Activated CD4-positive, alpha-beta T cell treated with anti-CD3 and anti-CD28 coated beads for 36 hours (primary cell): Measurements from ENCODE around the gene GRK6. TPM values are rescaled to one million over a fixed set of nuclear protein-coding genes. Genes with fewer than 3 reads are reported as not detected.

ENCODE experiments used
- ATAC-seq: fragments of 200-7000 bp; cut with Tn5 transposase; one replicate; pipeline ENCODE4 v1.10.0; 2021; ENCODE audit warnings: mild to moderate bottlenecking, moderate library complexity
- CTCF ChIA-PET: fragments of 350-600 bp; sonication (Branson Sonifier 250); formaldehyde crosslinking; loops from one replicate; lab custom pipeline; 2021; ENCODE audit warnings: antibody characterized with exemption; lab: Charles Lee
- POLR2A ChIA-PET: fragments of 350-600 bp; sonication (Branson Sonifier 250); formaldehyde crosslinking; loops from one replicate; lab custom pipeline; 2021; ENCODE audit warnings: antibody characterized with exemption, inconsistent platforms; lab: Charles Lee
- DNase-seq: peaks from one replicate; pipeline ENCODE4 v3.0.0-alpha.2; 2020
- H3K27ac Mint-ChIP-seq: one replicate; pipeline ENCODE4 v1.8.0; 2021; ENCODE audit warnings: mixed read lengths
- H3K27me3 Mint-ChIP-seq: one replicate; pipeline ENCODE4 v1.8.0; 2021; ENCODE audit warnings: mixed read lengths
- H3K36me3 Mint-ChIP-seq: one replicate; pipeline ENCODE4 v1.8.0; 2021; ENCODE audit warnings: low read depth, mixed read lengths
- H3K4me1 Mint-ChIP-seq: one replicate; pipeline ENCODE4 v1.8.0; 2021; ENCODE audit warnings: mixed read lengths
- H3K4me3 Mint-ChIP-seq: one replicate; pipeline ENCODE4 v1.8.0; 2021; ENCODE audit warnings: mild to moderate bottlenecking, moderate library complexity, mixed read lengths
- H3K9me3 Mint-ChIP-seq: one replicate; pipeline ENCODE4 v1.8.0; 2021; ENCODE audit warnings: low read depth, mixed read lengths
- intact Hi-C, 2 experiments: fragments of 100-400 bp; cut with DNase I in 1 of 2; cut with micrococcal nuclease in 1 of 2; formaldehyde crosslinking; loops; one replicate each; pipeline versions ENCODE4 v1.14.2 to v1.15.1; 2022 to 2024; cut with DNase I, micrococcal nuclease
- total RNA-seq, 2 experiments: library from RNA; stranded (reverse); gene quantifications; one replicate each; pipeline ENCODE4 v1.2.3, GENCODE V29; 2021

The GRK6 gene
- total RNA-seq, 2 experiments from 2014 or later: 110 to 141 TPM

DNA sequence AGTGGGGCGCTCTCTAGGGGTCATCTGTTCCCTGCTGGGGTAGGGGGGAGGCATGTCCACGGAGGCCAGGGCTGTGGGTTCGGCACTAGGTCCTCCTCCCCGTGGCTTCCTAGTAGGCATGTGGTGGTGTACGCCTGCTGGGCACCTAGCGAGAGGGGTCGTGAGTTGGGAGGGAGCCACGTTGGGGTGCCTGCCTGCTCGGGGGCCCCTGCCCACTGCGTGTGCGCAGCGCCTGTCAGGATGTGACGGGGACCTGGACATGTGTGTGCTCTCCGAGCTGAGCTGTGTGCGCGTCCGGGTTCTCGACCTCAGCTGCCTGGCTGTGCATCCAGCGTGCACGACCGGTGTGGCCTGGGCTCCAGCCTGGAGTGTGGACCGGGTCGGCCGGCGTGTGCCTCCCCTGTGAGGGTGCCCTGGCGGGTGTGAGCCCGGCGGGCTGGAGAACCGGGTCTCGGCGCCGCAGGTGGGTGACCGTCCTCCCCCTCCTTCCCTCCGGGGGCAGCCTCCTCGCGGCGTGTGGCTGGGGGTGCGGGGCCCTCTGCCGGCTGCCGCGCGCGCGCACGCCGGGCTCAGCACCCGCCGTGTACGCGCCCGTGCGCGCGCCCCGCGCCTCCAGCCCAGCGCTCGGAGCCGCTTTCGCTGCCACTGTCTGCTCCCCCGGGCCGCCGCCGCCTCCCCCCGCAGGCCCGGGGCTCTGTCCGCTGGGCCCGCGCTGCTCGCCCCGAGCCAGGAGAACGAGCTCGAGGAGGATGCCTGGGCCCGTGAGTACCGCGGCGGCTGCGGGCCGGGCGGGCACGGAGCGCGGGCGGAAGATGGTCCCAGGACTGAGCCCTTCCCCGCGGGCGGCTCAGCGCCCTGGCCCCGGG lies 20.0 kb downstream of the GRK6 start, which contains the start of gene PRR7:
Gene PRR7, plus strand, starts transcription at position 615 of the 866 bp plus-strand sequence. CDS start 8,254 bp downstream, outside the sequence.
- intact Hi-C loops: loop anchor here (1.0 to 2.0 kb wide), 4 partner anchors 8 to 44 kb away; no protein-coding TSS in a partner anchor
- ChIA-PET POLR2A (interaction anchor here (0.9 to 9.3 kb wide), 7 partner anchors 10 to 130 kb away, joined by 4 to 85 read pairs (median 11); partner anchors contain the start of gene GRK6), CTCF (interaction anchor here (0.7 to 8.1 kb wide), 12 partner anchors 8 to 96 kb away, joined by 3 to 72 read pairs (median 4); no protein-coding TSS in a partner anchor)
- no peaks in the 10 kb centered on the region for H3K9me3 Mint-ChIP-seq
- ATAC-seq: peak; percentile 54
- H3K27me3 Mint-ChIP-seq: no peaks in the 10 kb centered on the region
- H3K4me1 Mint-ChIP-seq: peaks cover 43% of the 10 kb centered on the region
- peak within 1 kb of the TSS; percentile 51 for H3K4me3 Mint-ChIP-seq
- peak within 1 kb of the TSS; percentile 89 for H3K27ac Mint-ChIP-seq
- peak; percentile 83 for DNase-seq
- peaks cover 11% of the 10 kb centered on the region for H3K36me3 Mint-ChIP-seq

DNA sequence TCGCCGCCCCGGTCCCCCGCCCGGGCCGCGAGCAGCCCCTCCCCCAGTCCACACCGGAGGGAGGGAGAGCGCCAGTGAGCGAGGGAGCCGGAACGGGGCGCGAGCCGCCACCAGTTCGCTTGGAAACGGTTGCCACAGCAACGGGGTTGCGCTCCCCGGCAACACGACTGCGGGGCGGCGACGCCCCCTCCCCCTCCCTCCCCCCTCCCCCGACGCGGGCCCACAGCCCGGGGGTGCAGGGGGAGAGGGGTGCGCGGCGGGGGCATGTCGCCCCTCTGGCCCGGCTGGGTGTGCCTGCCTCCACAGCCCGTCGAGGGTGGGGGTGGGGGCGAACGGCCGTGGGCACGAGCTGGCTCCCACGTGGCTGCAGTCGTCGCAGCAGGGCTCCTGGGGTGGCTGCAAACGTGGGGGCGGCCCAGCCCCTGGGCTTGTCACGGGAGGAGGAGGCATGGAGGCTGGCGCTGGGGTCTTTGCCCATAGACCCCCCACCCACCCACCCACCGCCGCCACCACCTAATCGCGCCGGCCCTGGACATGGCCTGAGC lies 20.7 kb downstream of the GRK6 start:
- ATAC-seq (peak; percentile 22), DNase-seq (peak; percentile 84)
- Mint-ChIP-seq H3K27me3 (no peaks in the 10 kb centered on the region), H3K27ac (no peak overlapping the region), H3K36me3 (peaks cover 7% of the 10 kb centered on the region), H3K4me3 (peak overlapping the region; percentile 17), H3K4me1 (peaks cover 47% of the 10 kb centered on the region), H3K9me3 (no peaks in the 10 kb centered on the region)
- intact Hi-C loops: loop anchor here (2.0 kb wide), 2 partner anchors 18 to 44 kb away; no protein-coding TSS in a partner anchor
- CTCF ChIA-PET: interaction anchor here (0.7 to 8.1 kb wide), 7 partner anchors 7 to 176 kb away, joined by 3 to 72 read pairs (median 6); no protein-coding TSS in a partner anchor
- POLR2A ChIA-PET: interaction anchor here (0.5 to 9.3 kb wide), 6 partner anchors 10 to 43 kb away, joined by 3 to 85 read pairs (median 14); partner anchors contain the start of gene GRK6

DNA sequence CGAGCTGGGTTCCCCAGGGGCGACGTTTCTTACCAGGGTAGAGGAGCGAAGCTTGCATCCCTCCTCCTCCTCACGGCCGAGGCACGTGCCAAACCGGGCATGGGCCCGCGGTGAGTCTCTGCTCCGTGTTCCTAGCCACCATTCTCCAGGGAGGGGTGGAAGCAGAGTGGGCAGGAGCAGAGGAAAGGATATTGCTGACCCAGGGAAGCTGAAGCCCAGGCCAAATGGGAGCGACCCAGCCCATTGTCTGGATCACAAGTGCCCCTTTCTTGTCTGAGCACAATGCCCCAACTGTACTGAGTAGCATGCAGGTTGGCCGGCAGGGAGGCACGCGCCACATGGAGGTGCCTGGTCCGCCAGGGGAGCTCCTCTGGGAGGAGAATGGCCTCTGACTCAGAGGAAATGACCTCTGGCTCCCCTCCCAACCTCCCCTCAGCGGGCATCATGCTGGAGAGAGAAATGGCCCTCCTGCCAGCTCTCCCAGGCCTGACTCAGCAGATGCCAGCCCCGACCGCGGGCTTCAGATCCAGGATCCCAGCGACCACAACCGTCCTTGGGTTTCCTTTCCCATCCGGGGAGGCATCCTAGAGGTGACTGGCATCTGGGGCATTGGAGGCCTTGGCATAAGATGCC lies 21.3 kb downstream of the GRK6 start:
- no peaks in the 10 kb centered on the region for H3K9me3 Mint-ChIP-seq
- H3K4me3 Mint-ChIP-seq: peak overlapping the region; percentile 17
- peaks cover 49% of the 10 kb centered on the region for H3K4me1 Mint-ChIP-seq
- ATAC-seq: no peak
- ChIA-PET CTCF (interaction anchor here (0.5 to 8.1 kb wide), 9 partner anchors 7 to 318 kb away, joined by 3 to 72 read pairs (median 6); no protein-coding TSS in a partner anchor), POLR2A (interaction anchor here (0.5 to 9.3 kb wide), 5 partner anchors 10 to 44 kb away, joined by 3 to 85 read pairs (median 11); partner anchors contain the start of gene GRK6)
- no peak overlapping the region for H3K27ac Mint-ChIP-seq
- no peaks in the 10 kb centered on the region for H3K27me3 Mint-ChIP-seq
- DNase-seq: peak; percentile 49
- intact Hi-C loops: loop anchor here (2.0 kb wide), 2 partner anchors 19 to 45 kb away; no protein-coding TSS in a partner anchor
- H3K36me3 Mint-ChIP-seq: peaks cover 3% of the 10 kb centered on the region

DNA sequence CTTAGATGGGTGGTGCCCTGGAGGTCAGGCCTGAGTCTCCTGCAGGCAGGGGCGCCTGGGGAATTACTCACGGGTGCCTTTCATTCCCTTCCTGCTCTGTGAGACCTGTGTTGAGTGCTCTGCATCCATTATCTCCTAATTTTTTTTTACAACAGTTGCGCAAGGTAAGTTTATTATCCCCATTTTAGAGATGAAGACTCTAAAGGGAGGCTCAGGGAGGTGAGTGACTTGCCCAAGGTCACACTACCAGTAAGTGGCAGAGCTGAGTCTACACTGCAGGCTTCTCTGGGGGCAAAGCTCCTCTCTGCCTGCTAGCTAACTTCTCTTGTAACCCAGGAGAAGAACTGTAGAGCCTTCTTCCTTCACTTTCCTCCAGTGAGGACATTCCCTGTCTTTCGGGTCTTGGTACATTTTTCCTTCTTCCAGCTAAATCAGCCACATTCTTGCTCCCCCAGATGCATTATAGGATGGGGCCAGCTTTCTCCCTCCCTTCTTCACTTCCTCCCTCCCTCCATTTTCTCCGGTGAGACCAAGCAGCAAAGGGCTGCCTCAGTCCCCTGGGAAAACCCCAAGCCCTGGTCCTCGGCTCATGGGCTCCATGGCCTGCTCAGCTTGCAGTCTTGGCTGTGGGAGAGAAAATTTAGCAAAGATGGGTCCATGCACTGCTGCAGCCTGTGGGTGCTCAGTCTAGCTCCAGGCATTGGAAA lies 21.9 kb downstream of the GRK6 start:
- no peak for DNase-seq
- intact Hi-C loops: no loop called here
- ATAC-seq: no peak
- ChIA-PET CTCF (interaction anchor here (0.5 to 8.1 kb wide), 6 partner anchors 11 to 319 kb away, joined by 3 to 72 read pairs (median 5); no protein-coding TSS in a partner anchor), POLR2A (interaction anchor here (0.6 to 9.3 kb wide), 6 partner anchors 9 to 118 kb away, joined by 3 to 85 read pairs (median 9); partner anchors contain the start of gene GRK6)
- peaks cover 54% of the 10 kb centered on the region for H3K4me1 Mint-ChIP-seq
- no peaks in the 10 kb centered on the region for H3K27me3 Mint-ChIP-seq
- no peaks in the 10 kb centered on the region for H3K36me3 Mint-ChIP-seq
- no peaks in the 10 kb centered on the region for H3K9me3 Mint-ChIP-seq
- H3K27ac Mint-ChIP-seq: peak overlapping the region; percentile 58
- H3K4me3 Mint-ChIP-seq: peak overlapping the region; percentile 17

DNA sequence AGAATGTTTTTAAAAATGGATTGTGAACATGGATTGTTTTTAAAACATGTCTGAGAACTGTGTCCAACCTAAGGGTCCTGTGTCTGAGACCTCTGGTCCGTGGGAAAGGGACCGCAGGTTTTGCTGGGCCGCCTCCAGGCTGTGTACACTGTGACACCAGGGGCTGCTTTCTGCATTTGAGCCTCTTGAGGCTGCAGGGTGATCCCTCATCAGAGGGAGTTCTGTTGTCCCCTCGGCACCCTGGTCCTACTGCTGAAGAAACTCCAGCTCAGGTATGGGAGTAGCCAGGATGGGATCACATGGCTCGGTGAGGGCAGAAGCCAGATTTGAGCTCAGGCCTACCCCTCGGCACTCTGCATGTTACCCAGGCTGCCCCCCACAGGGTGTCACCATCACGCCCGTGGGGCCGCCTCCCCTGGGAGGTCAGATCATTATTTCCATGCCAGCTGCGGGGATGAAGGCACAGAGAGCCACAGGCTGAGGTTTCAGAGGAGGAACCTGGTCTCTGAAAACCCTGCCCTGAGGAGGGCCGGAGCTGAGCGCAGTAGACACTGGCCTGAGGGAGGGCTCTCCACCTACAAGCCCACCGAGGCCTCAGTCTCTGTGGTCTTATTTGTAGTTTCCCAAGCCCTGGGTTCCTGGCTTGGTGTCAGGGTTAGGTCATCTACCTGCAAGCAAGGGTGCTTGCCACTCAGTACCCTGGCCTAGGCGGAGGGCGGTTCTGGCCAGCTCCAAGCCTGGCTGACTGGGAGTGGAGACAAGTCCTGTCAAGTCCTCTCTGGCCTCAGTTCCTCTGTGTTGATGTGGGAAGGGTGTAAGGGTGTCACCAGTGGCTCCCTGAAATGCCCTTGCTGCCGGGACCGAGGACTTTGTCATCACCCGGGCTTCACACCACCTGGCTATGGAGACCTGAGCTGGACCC lies 22.9 kb downstream of the GRK6 start:
- DNase-seq: no peak
- intact Hi-C loops: no loop called here
- H3K4me3 Mint-ChIP-seq: no peak overlapping the region
- H3K4me1 Mint-ChIP-seq: peaks cover 52% of the 10 kb centered on the region
- ChIA-PET POLR2A (interaction anchor here (0.6 to 9.3 kb wide), 7 partner anchors 10 to 119 kb away, joined by 3 to 85 read pairs (median 3); no protein-coding TSS in a partner anchor), CTCF (interaction anchor here (0.8 to 8.1 kb wide), 7 partner anchors 12 to 141 kb away, joined by 3 to 72 read pairs (median 5); no protein-coding TSS in a partner anchor)
- no peaks in the 10 kb centered on the region for H3K27me3 Mint-ChIP-seq
- H3K9me3 Mint-ChIP-seq: no peaks in the 10 kb centered on the region
- no peaks in the 10 kb centered on the region for H3K36me3 Mint-ChIP-seq
- ATAC-seq: no peak
- no peak overlapping the region for H3K27ac Mint-ChIP-seq

DNA sequence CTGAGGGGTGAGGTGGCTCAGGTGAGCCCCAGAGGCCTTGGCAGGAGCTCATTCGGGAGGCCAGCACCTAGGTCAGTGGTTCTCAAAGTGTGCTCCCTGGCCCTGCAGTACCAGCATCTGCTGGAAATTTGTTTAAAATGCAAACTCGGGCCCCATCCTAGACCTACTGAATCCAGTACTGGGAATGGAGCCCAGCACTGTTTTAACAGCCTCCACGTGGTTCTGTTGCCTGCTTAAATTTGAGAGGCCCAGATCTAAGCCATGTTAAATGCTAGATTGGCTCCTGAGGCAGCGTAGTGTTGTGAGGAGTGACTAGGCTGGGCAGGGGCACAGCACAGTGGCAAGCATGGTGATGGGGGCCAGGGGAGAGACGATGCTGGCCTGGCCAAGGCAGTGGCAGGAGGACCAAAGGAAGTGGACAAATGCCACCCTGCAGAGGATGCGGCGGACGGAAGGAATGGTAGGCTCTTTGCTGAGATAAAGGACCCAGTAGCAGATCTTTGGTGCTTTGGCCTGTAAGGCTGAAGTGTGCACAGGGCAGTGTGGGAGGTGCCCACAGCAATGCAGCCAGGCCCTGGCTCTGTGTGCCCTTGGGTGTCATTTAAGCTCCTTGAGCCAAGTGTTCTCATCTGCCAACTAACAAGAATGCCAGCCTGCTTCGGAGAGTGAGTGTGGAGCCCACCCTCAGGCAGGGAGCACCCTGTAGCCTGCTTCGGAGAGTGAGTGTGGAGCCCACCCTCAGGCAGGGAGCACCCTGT lies 24.4 kb downstream of the GRK6 start:
- DNase-seq (no peak), ATAC-seq (no peak)
- no peaks in the 10 kb centered on the region for H3K27me3 Mint-ChIP-seq
- no peaks in the 10 kb centered on the region for H3K9me3 Mint-ChIP-seq
- H3K36me3 Mint-ChIP-seq: no peaks in the 10 kb centered on the region
- ChIA-PET POLR2A (interaction anchor here (0.8 to 9.3 kb wide), 3 partner anchors 20 to 60 kb away, joined by 4 to 85 read pairs (median 7); no protein-coding TSS in a partner anchor), CTCF (interaction anchor here (0.6 to 8.1 kb wide), 7 partner anchors 22 to 142 kb away, joined by 3 to 188 read pairs (median 5); partner anchors contain the start of genes GRK6 and PFN3)
- H3K4me1 Mint-ChIP-seq: peaks cover 37% of the 10 kb centered on the region
- intact Hi-C loops: no loop called here
- no peak overlapping the region for H3K27ac Mint-ChIP-seq
- H3K4me3 Mint-ChIP-seq: no peak overlapping the region

DNA sequence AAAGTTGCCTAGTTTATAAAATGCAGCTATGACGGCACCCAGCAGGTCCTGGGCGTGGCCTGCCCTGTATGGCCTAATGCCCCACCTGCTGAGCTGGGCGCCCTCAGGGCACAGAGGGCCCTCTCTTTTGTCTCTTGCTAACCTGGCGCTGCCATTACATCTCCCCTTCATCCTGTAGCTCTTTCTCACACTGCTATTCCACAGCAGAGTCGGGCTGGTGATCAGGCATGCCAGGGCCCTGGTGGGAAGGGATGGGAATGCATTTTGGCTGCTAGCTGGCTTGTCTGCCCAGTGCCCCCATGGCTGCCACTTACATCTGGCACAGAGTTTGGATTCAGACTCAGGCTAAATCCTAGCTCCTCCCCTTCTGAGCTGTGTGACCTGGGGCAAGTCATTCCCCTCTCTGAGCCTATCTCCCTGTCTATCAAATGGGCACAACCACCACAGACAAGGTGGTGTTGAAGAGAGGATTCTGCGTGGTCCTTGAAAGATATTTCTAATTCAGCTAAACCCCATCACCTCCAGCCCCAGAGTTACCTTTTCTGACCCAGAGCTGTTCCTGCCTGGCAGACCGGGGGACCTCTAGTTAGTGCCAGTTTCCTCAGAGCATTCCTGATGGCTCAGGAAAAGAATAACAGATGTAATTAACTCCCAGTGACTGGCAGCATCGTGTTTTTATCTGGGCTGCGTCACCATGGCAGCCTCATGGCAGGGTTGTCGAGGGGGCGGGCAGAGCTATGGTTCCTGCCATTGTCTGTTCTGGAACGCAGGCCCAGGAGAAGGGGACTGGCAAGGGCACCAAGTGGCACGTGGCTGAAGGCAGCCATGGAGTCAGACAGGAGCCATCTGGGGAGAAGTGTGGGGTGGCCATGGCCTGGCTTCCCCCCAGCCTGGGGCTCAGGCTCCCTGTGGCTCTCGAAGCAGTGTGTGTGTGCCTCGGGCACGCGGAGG lies 26.5 kb downstream of the GRK6 start:
- ATAC-seq: no peak
- Mint-ChIP-seq H3K27ac (no peak overlapping the region), H3K36me3 (peaks cover 5% of the 10 kb centered on the region), H3K4me1 (peaks cover 36% of the 10 kb centered on the region), H3K4me3 (peak overlapping the region; percentile 80), H3K9me3 (no peaks in the 10 kb centered on the region), H3K27me3 (no peaks in the 10 kb centered on the region)
- no peak for DNase-seq
- ChIA-PET CTCF (interaction anchor here (0.7 to 8.0 kb wide), 15 partner anchors 8 to 143 kb away, joined by 3 to 188 read pairs (median 4); partner anchors contain the start of genes F12, GRK6, PFN3 and PRR7), POLR2A (interaction anchor here (0.6 to 2.6 kb wide), 7 partner anchors 9 to 89 kb away, joined by 3 to 12 read pairs (median 3); partner anchors contain the start of gene GRK6)
- intact Hi-C loops: no loop called here

DNA sequence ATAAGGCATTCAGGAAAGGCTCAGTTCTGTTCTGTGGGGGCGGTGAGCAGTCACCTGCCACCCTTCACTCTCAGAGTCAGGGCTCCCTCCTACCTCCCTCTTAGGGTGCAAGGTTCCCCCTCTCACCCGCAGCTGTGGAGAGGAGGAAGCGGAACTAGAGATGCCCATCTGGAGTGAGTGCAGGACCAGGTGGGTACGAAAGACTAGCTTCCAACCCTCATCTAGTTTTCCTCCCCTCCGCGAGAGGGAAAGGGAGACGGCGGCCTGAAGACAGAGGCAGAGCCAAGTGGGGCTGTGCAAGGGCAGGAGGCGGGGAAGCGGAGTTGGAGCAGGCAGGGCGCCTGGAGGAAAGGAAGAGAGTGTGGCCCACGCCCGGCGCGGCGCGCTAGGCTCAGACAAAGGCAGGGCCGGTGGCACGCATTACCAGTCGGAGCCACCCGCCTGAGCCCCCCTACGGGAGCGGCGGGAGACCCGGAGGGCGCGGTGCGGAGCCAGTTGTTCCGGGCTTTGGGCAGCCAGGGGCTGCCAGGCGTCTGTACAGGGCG lies 27.4 kb downstream of the GRK6 start:
- ChIA-PET CTCF (interaction anchor here (0.6 to 8.0 kb wide), 10 partner anchors 9 to 144 kb away, joined by 3 to 188 read pairs (median 22); partner anchors contain the start of genes F12, GRK6, PFN3 and PRR7), POLR2A (interaction anchor here (1.0 to 2.6 kb wide), 6 partner anchors 22 to 144 kb away, joined by 3 to 25 read pairs (median 8); partner anchors contain the start of gene GRK6)
- Mint-ChIP-seq H3K4me3 (peak overlapping the region; percentile 80), H3K36me3 (peaks cover 5% of the 10 kb centered on the region), H3K4me1 (peaks cover 27% of the 10 kb centered on the region), H3K27me3 (no peaks in the 10 kb centered on the region), H3K9me3 (no peaks in the 10 kb centered on the region), H3K27ac (peak overlapping the region; percentile 60)
- intact Hi-C loops: loop anchor here (1.0 to 2.0 kb wide), 7 partner anchors 8 to 141 kb away; partner anchors contain the start of genes PRR7 (in 2 of the 2) and LMAN2 (in 1 of the 2)
- peak; percentile 1 for ATAC-seq
- DNase-seq: peak; percentile 60
